ENCODE measurements around the gene MYO5B.

GRCh38 chr18:49901862-49902340 lies 293.0 kb downstream of the MYO5B start:
- TF ChIP-seq, protein P1, sequence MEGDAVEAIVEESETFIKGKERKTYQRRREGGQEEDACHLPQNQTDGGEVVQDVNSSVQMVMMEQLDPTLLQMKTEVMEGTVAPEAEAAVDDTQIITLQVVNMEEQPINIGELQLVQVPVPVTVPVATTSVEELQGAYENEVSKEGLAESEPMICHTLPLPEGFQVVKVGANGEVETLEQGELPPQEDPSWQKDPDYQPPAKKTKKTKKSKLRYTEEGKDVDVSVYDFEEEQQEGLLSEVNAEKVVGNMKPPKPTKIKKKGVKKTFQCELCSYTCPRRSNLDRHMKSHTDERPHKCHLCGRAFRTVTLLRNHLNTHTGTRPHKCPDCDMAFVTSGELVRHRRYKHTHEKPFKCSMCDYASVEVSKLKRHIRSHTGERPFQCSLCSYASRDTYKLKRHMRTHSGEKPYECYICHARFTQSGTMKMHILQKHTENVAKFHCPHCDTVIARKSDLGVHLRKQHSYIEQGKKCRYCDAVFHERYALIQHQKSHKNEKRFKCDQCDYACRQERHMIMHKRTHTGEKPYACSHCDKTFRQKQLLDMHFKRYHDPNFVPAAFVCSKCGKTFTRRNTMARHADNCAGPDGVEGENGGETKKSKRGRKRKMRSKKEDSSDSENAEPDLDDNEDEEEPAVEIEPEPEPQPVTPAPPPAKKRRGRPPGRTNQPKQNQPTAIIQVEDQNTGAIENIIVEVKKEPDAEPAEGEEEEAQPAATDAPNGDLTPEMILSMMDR (IDR thresholded peaks at IDR 0.05) = no peak
- TF ChIP-seq EZH2 (IDR thresholded peaks at IDR 0.05) (no peak), EZH2phosphoT487 (IDR thresholded peaks at IDR 0.05) (no peak)
